GM19238 (cell line): ENCODE results near the gene SIGLEC9.
"Not testable (repeated sequence)": the region's sequence is repeated elsewhere in the genome, so short reads cannot be mapped to it uniquely, and the experiment has no call there.

Source experiments
- DNase-seq: peaks from one replicate; pipeline ENCODE4 v3.0.0; 2011; ENCODE audit warnings: low spot score; ENCODE audit not compliant: insufficient read length

The SIGLEC9 gene

DNA sequence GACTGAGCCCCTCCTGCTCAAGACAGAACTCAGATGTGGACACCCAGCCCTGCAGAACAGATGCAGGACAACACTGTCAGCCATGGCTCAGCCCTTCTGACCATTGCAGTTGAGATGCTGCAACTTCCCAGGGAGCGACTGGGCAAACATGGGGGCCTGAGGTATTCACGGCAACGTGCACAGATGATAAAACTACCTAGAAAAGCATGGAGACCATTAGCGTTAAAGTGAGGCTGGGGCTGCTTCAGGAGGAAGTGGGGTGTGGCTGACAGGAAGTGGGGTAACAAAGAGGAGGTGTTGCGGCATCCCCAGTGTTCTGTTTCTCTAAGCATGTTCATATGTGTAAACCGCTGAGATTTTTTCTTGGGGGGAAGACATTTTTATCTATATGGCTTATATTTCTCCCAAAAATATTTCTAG, 1.3 kb upstream of the SIGLEC9 start:
- no peak for DNase-seq

DNA sequence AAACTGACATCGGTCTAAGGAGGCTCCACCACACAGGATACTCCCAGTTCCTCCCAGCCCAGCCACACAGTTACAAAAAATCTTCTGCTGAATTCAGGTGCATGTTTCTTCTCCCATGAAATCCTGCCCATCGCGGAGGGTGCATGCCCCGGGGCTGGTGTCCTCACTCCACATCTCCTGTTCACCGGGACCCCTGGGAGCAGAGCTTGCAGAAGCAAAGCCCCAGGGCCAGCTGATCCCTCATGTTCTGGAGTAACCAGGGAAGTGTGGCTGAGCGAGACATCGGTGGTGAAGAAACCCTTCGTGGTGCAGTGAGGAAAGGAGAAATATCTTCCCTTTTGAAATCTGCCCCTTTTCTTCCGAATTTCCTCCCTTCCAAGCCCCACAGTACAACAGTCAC, 904 bp upstream of the SIGLEC9 start:
- DNase-seq: no peak

DNA sequence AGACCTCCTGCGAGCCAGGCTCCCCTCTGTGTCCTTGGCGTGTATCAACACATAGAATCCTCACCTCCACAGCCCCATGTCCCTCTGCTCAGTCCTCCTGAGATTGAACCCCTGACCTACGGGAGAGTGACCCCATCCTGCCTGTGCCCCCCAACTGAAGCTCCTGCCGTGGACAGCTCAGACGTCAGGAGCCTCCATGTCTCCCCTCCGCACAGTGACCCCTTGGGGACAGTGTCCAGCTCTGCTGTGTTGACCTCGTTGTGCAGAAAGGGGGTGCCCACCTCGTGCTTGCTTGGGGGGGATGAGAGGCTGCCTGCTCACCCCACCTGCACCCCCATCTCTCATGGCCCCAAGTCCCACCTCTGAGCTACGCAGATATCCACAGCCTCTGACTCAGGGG, 490 bp upstream of the SIGLEC9 start:
- DNase-seq: no peak

DNA sequence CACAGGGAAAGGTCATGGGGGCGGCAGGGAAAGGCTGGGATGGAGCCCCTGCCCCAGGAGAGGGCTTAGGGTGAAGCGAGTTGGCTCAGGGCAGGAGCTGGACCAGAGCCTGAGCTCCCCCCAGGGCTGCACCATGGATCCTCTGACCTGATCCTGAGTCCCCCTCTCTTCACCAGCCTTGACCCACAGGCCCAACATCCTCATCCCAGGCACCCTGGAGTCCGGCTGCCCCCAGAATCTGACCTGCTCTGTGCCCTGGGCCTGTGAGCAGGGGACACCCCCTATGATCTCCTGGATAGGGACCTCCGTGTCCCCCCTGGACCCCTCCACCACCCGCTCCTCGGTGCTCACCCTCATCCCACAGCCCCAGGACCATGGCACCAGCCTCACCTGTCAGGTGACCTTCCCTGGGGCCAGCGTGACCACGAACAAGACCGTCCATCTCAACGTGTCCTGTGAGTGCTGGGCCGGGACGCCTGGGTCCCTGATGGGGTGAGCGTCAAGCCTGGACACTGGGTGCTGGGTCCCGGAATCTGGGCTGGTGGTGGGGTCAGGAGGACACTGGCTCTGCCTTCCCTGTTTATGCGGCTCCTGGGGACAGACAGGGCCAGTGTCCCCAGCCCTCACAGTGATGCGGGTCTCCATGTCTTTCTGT, 842 bp downstream of the SIGLEC9 start:
- DNase-seq: no peak

DNA sequence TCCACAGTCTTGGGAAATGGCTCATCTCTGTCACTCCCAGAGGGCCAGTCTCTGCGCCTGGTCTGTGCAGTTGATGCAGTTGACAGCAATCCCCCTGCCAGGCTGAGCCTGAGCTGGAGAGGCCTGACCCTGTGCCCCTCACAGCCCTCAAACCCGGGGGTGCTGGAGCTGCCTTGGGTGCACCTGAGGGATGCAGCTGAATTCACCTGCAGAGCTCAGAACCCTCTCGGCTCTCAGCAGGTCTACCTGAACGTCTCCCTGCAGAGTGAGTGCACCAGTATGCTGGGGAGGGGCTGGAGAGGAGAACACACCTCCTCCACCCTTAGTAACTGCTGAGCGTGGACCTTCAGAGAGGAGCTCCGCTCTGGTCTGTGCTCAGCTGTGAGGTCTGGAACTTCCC, 2.3 kb downstream of the SIGLEC9 start:
- DNase-seq: no peak

DNA sequence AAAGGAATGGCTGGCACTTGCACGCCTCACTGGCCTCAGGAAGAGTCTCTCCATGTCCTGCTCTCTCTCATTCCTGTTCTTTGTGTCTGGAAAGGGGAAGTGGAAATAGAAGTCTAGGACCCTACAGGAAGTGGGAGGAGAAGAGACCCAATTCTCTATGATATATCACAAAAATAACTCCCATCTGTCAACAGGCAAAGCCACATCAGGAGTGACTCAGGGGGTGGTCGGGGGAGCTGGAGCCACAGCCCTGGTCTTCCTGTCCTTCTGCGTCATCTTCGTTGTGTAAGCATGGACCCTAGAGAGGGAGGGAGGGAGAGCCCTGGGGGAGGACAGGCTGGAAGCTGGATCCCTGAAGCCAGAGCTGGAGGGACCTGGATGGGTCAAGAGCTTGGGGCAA, 3.0 kb downstream of the SIGLEC9 start:
- no peak for DNase-seq

DNA sequence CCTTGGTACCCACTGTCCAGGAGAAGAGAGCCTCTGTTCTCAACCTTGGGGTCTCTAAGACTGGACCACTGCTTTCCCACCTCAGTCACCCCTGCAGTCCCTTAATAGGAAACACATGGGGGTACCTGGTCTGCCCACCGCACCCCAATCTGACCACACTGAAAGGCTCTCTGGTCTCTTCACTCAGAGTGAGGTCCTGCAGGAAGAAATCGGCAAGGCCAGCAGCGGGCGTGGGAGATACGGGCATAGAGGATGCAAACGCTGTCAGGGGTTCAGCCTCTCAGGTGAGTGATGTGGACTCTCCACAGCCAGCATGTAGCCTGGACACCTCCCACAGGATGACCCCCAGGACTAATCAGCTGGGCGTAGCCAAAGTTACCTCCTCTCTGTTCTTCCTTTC, 3.5 kb downstream of the SIGLEC9 start:
- DNase-seq: no peak

DNA sequence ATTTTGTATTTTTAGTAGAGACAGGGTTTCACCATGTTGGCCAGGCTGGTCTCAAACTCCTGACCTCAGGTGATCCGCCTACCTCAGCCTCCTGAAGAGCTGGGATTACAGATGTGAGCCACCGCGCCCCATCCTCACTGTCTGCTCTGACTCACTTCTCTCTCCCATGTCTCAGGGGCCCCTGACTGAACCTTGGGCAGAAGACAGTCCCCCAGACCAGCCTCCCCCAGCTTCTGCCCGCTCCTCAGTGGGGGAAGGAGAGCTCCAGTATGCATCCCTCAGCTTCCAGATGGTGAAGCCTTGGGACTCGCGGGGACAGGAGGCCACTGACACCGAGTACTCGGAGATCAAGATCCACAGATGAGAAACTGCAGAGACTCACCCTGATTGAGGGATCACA, 5.0 kb downstream of the SIGLEC9 start:
- no peak for DNase-seq

DNA sequence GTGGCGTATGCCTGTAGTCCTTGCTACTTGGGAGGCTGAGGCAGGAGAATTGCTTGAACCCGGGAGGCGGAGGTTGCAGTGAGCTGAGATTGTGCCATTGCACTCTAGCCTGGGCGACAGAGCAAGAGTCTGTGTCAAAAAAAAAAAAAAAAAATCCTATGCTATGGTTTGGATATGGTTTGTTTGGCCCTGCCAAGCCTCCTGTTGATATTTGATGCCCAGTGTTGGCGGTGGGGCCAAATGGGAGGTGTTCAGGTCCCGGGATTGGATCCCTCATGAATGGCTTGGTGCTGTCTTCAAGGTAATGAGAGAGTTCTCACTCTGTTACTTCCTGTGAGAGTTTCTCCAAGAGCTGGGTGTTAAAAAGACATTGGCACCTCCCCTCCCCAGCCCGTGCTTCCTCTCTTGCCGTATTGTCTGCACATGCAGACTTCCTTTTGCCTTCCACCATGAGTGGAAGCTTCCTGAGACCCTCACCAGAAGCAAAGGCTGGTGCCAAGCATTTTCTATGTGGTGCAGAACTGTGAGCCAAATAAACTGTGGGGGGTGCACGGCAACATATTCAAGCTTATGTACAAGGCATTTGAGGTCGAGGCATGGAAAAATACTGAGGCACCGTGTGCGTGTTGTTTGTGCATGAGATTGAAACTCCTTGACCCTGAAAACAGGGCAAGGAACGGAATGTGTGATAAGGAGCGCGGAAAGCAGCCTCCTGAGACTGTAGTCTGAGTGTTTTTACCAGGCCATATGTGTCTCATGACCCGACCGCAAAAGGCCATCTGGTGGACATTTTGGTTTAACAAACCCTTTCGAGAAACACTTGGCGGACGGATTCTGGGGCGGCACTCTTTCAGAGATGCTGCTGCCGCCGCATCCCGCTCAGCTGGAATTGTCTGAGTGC, 7.3 kb downstream of the SIGLEC9 start:
- no peak for DNase-seq

DNA sequence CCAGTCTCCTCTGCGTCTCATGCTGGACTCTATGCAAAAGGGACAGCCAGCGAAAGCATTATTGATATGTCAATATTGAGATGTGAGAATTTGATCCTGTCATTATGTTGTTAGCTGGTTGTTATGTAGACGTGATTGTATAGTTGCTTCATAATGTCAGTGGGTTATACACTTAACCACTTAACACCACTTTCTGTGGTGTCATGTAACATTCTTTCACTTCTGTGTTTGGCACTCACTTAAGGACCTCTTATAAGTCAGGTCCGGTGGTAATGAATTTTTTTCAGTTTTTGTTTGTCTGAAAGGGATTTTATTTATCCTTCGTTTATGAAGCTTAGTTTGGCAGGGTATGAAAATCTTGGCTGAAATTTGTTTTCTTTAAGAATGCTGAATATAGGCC, 10.3 kb downstream of the SIGLEC9 start:
- no peak for DNase-seq

DNA sequence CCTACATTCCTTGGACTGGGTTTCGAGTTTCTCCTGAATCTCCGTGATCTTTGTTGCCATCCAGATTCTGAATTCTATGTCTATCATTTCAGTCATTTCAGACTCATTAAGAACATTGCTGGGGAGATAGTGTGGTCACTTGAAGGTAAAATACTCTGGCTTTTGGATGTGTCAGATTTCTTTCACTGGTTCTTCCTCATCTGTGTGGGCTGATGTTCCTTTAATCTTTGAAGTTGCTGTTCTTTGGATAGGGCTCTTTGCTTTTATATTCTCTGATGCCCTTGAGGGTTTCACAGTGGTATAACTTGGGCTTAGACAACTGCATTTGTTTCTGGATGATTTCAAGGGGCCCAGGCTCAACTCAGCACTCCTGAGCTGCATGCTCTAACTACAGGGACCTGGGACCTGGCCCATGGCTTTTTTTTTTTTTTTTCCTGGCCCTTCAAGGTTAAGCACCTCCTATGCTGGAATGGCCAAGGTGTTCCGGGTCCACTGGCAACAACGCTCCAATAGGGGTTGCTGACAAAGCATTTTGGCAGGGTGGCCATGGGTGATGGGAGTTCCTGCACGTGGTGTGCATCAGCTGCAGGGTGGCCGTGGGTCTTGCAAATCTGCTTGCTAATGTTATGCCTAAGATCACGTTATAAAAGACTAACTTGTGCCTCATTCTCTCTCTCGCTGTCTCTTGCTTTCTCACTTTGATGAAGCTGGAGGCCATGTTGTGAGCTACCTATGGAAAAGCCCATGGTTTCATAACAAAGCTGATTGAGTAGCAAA, 11.5 kb downstream of the SIGLEC9 start:
- no peak for DNase-seq

DNA sequence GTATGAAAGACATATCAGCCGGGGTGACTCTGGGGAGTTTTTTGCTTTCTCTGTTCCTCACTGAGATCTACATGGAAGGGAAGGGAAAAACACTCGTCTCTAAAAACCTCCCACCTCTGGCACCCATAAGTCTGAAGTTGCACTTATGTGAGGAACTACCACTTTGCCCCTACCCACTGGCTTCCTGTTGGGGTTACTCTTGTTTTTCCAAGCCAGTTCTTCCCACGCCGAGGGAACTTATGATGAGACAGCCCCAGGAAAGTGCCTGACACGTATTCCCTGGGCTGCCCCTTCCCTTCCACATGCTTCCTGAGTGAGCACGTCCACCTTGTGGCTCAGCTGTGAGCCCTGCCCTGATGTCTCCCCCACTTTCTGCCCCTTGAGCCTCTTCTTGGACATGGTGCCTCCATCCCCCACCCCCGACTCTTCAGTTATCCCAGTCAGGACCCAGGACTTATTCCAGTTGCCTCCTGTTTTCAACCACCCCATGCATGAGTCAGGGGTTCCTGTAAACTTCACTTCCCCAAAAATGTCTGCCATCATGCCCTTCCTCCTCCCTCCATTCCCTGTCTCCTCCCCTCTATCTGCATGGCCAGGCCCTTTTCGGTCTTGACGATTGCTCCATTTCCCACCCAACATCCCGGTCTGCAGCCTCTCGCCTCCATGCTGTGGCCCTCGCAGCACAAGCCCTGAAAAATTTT, 12.3 kb downstream of the SIGLEC9 start:
- no peak for DNase-seq

DNA sequence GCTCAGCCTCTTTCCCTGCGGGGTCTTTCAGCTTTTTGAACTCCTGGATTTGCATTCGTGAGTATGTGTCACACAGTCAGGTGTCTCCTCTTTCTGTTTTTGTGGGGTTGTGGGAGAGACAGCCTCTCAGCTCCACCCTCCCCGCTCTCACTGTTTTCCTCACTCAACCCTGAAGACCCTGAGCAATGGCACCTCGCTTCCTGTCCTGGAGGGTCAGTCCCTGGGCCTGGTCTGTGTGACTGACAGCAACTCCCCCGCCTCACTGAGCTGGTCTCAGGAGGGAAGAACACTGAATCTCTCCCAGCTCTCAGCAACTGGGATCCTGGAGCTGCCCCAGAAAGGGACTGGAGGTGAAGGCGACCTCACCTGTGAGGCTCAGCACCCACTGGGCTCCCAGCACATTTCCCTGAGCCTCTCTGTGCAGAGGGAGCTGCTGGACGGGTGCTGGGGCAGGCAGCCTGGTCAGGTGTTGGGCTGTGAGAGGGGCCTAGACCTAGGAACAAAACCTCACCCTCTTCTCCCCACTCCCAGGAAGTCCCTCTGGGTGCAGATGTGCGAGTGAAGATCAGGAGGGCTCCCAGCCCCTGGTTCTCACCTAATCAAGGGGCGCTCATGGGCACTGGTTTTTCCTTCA, 13.2 kb downstream of the SIGLEC9 start:
- DNase-seq: no peak

DNA sequence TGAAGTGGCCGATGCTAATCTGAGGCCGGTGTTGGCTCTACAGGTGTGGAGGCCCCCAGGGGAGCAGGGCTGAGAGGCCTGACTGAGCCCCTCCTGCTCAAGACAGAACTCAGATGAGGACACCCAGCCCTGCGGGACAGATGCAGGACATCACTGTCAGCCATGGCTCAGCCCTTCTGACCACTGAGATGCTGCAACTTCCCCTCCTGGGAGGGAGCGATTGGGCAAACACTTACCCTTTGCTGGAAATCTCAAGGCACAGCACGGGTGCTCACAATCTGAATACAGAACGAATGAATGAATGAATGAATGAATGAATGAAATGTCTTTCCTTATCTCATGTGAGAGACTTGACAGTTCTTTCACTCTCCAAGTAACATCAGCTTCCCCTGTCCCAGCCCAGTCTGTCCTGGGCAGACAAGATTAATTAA, 13.9 kb downstream of the SIGLEC9 start:
- DNase-seq: no peak

DNA sequence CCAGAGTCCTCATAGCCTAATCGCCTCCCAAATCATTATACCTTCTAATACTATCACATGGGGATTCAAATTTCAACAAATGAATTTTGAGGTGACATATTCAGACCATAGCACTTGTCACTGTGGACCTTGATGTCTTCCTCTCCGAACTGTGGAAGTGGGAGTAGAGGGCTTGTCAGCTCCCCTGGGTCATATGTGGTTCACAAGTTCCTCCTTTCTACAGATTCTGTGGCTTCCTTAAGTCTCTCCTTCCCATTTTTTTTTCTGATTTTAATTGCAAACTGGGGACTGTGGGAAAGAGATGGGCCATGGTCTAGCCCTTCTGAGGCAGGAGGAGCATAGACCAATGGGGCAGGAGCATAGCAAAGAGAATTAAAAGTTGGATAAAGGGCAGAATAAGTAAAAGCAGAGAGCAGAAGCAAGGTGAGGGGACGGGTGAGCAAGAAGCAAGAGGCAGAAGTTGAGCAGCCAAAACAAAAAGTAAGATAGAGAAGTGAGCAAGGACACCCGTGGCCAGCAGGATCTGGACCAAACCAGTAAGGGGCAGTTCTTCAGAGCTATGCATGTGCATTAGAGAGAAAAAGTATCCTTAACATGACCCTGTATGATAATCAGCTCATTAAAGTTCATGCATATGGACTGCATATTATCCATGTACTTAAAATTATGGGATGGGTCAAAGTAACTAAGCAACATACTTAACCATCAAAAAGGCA, 14.8 kb downstream of the SIGLEC9 start:
- no peak for DNase-seq

DNA sequence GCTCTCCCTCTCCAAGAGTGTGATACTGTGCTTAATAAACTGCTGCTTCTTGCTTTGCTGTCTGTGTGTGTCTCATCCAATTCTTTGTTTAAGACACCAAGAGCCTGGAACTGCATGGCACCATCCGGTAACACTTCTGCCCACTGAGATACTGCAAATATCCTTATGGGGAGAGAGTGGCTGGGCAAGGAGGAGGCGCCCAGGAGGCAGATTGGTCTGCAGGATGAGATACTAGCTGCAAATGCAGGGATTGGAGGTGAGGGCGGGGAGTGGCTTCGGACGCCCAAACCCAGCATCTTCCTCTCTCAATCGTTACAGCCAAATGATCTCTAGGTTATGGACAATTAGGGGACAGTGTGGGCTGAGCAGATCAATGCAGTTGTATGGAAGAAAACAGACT, 15.7 kb downstream of the SIGLEC9 start:
- DNase-seq: no peak

DNA sequence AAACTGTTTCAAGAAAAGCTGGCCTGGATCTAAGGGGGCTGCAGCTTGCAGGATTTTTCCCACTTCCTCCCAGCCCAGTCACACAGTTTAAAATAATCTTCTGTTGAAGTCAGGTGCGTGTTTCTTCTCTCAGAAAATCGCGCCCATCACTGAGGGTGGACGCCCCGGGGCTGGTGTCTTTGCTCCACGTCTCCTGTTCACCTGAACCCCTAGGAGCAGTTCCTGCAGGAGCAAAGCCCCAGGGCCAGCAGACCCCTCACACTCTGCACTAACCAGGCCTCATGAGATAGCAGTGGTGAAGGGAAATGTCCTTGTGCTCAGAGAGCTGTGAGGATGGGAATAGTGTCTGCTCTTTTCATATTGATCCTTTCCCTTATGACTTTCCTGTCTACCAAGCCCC, 16.5 kb downstream of the SIGLEC9 start:
- no peak for DNase-seq

DNA sequence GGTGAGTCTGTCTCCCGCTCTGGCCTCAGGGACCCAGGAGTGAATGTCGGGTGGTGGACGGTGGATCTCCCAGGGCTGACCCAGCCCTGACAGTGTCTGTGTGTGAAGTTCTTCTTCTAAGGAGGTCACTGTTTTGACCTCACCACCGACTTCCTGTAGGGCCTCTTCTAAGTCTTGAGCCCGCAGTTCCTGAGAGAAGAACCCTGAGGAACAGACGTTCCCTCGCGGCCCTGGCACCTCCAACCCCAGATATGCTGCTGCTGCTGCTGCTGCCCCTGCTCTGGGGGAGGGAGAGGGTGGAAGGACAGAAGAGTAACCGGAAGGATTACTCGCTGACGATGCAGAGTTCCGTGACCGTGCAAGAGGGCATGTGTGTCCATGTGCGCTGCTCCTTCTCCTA, 17.4 kb downstream of the SIGLEC9 start, which contains the start of gene SIGLEC7:
Gene SIGLEC7 (plus strand): TSS at position 183 of the 400 bp plus-strand sequence. CDS start 69 bp downstream, at position 252.
- DNase-seq: no peak

DNA sequence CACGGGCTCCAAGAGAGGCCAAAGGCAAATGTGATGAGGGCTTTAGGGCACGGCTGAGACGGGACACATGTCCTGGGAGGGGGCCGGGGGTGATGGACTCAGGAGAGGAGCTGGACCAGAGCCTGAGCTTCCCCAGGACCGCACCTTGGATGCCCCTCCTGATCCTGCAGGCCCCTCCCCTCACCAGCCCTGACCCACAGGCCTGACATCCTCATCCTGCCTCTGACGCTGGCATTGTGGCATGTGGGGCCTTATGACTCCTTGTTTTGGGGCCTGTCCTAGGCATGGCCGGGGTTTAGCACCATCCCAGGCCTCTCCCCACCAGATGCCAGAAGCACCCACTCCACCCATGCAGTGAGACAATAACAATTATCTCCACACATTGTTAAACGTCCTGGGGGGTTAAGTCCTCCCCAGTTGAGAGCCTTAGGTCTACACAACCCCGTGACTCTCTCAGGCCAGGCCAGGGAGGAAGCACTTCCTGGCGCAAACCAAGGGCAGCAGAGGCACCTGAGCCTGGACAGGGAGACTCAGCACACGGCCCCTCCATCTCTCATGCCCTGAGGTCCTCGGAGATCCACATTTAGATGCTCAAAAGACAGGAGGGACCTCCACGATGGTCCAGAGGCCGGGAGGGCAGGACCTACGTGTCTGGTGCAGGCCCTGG, 18.2 kb downstream of the SIGLEC9 start:
- not testable (repeated sequence) for DNase-seq

DNA sequence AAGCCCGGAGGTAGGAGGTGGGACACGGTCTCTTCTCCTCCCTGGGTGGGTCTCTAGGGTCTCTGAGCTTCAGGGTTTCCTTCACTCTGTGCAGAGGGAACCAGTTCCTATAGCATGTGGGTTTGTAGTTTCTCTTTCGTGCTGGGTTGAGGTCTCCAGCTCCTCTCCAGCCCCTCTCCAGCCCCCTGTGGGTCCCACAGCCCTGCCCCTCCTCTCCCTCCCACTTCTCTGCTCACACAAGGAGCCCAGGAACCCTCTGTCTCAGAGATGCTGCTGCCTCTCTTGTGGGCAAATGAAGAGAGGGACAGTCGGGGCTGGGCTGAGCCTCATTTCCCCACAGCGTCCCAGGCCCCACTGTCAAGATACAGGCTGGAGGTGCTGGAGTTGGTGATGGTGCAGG, 18.8 kb downstream of the SIGLEC9 start:
- no peak for DNase-seq
